H1 (cell line): ENCODE results near the gene DRGX. TPM values are rescaled to one million over a fixed set of nuclear protein-coding genes. Genes with fewer than 3 reads are reported as not detected.

Source experiments
- CTCF ChIA-PET: fragments of 300-600 bp; sonication (Branson Sonifier 250); formaldehyde crosslinking; loops from one replicate; lab custom pipeline; 2021; ENCODE audit not compliant: partially characterized antibody; lab: Charles Lee
- POLR2A ChIA-PET: fragments of 300-600 bp; sonication (Branson Sonifier 250); formaldehyde crosslinking; loops from one replicate; lab custom pipeline; 2021; ENCODE audit warnings: inconsistent platforms; ENCODE audit not compliant: partially characterized antibody; lab: Charles Lee
- DNase-seq, 2 experiments: peaks; one replicate each; pipeline versions ENCODE4 v3.0.0 to v3.0.0-alpha.2; 2010 to 2022; ENCODE audit warnings: low spot score in 2 of 2, low read depth in 1 of 2, mixed read lengths in 1 of 2
- FAIRE-seq: peaks from 2 replicates; lab custom pipeline; 2011; peaks lifted over from hg19 to GRCh38; lab: Jason Lieb, UNC
- H2AFZ ChIP-seq: 2 replicates; pipeline ENCODE4 v1.8.1; 2012; ENCODE audit warnings: low read length, inconsistent platforms
- H2AK5ac ChIP-seq: 2 replicates; pipeline ENCODE4 v1.6.1; 2013; ENCODE audit warnings: low read depth, low read length
- H2BK120ac ChIP-seq: replicated peaks from 2 replicates; pipeline ENCODE3; 2013; ENCODE audit warnings: low read depth, low read length, inconsistent platforms
- H2BK12ac ChIP-seq: 2 replicates; pipeline ENCODE4 v1.6.1; 2013; ENCODE audit warnings: low read depth, low read length
- H2BK15ac ChIP-seq: 2 replicates; pipeline ENCODE4 v1.6.1; 2013; ENCODE audit warnings: low read length
- H2BK20ac ChIP-seq: 2 replicates; pipeline ENCODE4 v1.6.1; 2013; ENCODE audit warnings: low read length
- H2BK5ac ChIP-seq: 2 replicates; pipeline ENCODE4 v1.6.1; 2013; ENCODE audit warnings: low read depth, low read length
- H3K14ac ChIP-seq: 2 replicates; pipeline ENCODE4 v1.6.1; 2013; ENCODE audit warnings: inconsistent platforms; ENCODE audit not compliant: insufficient read length
- H3K18ac ChIP-seq: 2 replicates; pipeline ENCODE4 v1.6.1; 2013; ENCODE audit warnings: low read length; ENCODE audit errors: extremely low read depth
- H3K23ac ChIP-seq: 2 replicates; pipeline ENCODE4 v1.6.1; 2013; ENCODE audit warnings: inconsistent platforms; ENCODE audit not compliant: insufficient read length
- H3K23me2 ChIP-seq: 2 replicates; pipeline ENCODE4 v1.6.1; 2013; ENCODE audit warnings: low read depth, low read length
- H3K27ac ChIP-seq: 2 replicates; pipeline ENCODE4 v1.6.1; 2011; ENCODE audit warnings: low read depth, low read length, inconsistent platforms
- H3K27me3 ChIP-seq, 4 experiments: replicated peaks in 1 of 4; 1 replicate in 1 of 4; 2 replicates in 3 of 4; pipeline versions ENCODE4 v1.6.1 to v1.8.1; 2011 to 2013; ENCODE audit warnings: low read length in 3 of 4, mild to moderate bottlenecking in 3 of 4, inconsistent platforms in 2 of 4, mixed read lengths in 2 of 4, moderate library complexity in 1 of 4; ENCODE audit not compliant: control insufficient read depth in 3 of 4, insufficient read depth in 3 of 4; ENCODE audit errors: extremely low read depth in 1 of 4
- H3K36me3 ChIP-seq, 4 experiments: 2 replicates each; pipeline versions ENCODE4 v1.6.1 to v1.8.1; 2011 to 2013; ENCODE audit warnings: mild to moderate bottlenecking in 4 of 4, low read length in 3 of 4, moderate library complexity in 2 of 4, control low read depth in 1 of 4, inconsistent platforms in 1 of 4; ENCODE audit not compliant: insufficient read depth in 4 of 4, control insufficient read depth in 2 of 4
- H3K4ac ChIP-seq: replicated peaks from 2 replicates; pipeline ENCODE3; 2013; ENCODE audit warnings: low read length, low read depth, mixed read lengths, inconsistent platforms; ENCODE audit not compliant: insufficient read length
- H3K4me1 ChIP-seq, 4 experiments: replicated peaks in 1 of 4; 1 replicate in 1 of 4; 2 replicates in 3 of 4; pipeline versions ENCODE4 v1.6.1 to v1.8.1; 2011 to 2013; ENCODE audit warnings: low read length in 3 of 4, inconsistent platforms in 2 of 4, mixed read lengths in 1 of 4; ENCODE audit not compliant: insufficient read depth in 4 of 4, control insufficient read depth in 3 of 4
- H3K4me2 ChIP-seq, 2 experiments: 2 replicates each; pipeline versions ENCODE4 v1.6.1 to v1.8.1; 2011 to 2013; ENCODE audit warnings: low read depth in 2 of 2, low read length in 2 of 2, control low read depth in 1 of 2, inconsistent platforms in 1 of 2, mild to moderate bottlenecking in 1 of 2; ENCODE audit not compliant: insufficient read depth in 1 of 2
- H3K4me3 ChIP-seq, 4 experiments: fragments of 200-600, 300-600 bp in 1 of 4; sonication (generic), shearing (Covaris generic), sonication (Bioruptor Twin) in 1 of 4; 2 replicates each; pipeline versions ENCODE4 v1.5.1 to v1.8.1; 2011 to 2016; ENCODE audit warnings: low read length in 4 of 4, low read depth in 3 of 4, control low read depth in 2 of 4, inconsistent platforms in 2 of 4, mild to moderate bottlenecking in 2 of 4, mixed read lengths in 1 of 4, moderate library complexity in 1 of 4; ENCODE audit not compliant: insufficient read depth in 2 of 4; ENCODE audit errors: extremely low read depth in 1 of 4
- H3K56ac ChIP-seq: replicated peaks from 2 replicates; pipeline ENCODE3; 2013; ENCODE audit warnings: low read depth, mild to moderate bottlenecking, mixed read lengths, low read length, inconsistent platforms; ENCODE audit not compliant: insufficient read length
- H3K79me1 ChIP-seq: 2 replicates; pipeline ENCODE4 v1.6.1; 2013; ENCODE audit warnings: low read depth, low read length, control low read depth
- H3K79me2 ChIP-seq, 2 experiments: 2 replicates each; pipeline versions ENCODE4 v1.6.1 to v1.8.1; 2012 to 2013; ENCODE audit warnings: low read length in 2 of 2, mild to moderate bottlenecking in 2 of 2, inconsistent platforms in 1 of 2; ENCODE audit not compliant: insufficient read depth in 2 of 2, control insufficient read depth in 1 of 2
- H3K9ac ChIP-seq, 4 experiments: replicated peaks in 1 of 4; 1 replicate in 1 of 4; 2 replicates in 3 of 4; pipeline versions ENCODE4 v1.6.1 to v1.8.1; 2011 to 2013; ENCODE audit warnings: low read depth in 3 of 4, low read length in 3 of 4, control low read depth in 2 of 4, mild to moderate bottlenecking in 2 of 4, moderate library complexity in 2 of 4, inconsistent platforms in 1 of 4; ENCODE audit errors: extremely low read depth in 1 of 4
- H3K9me3 ChIP-seq, 2 experiments: 2 replicates each; pipeline versions ENCODE4 v1.6.1 to v1.8.1; 2012 to 2013; ENCODE audit warnings: mild to moderate bottlenecking in 2 of 2, moderate library complexity in 2 of 2, control low read depth in 1 of 2, inconsistent platforms in 1 of 2, low read depth in 1 of 2, low read length in 1 of 2, mixed read lengths in 1 of 2; ENCODE audit not compliant: insufficient read depth in 2 of 2
- H4K20me1 ChIP-seq, 2 experiments: replicated peaks in 1 of 2; 2 replicates each; pipeline versions ENCODE3 to v1.8.1; 2011 to 2013; ENCODE audit warnings: inconsistent platforms in 2 of 2, low read length in 2 of 2, mild to moderate bottlenecking in 1 of 2; ENCODE audit not compliant: insufficient read depth in 2 of 2, control insufficient read depth in 1 of 2
- H4K5ac ChIP-seq: 2 replicates; pipeline ENCODE4 v1.6.1; 2013; ENCODE audit warnings: low read length, low read depth, mixed read lengths, inconsistent platforms; ENCODE audit not compliant: insufficient read length
- H4K8ac ChIP-seq: 2 replicates; pipeline ENCODE4 v1.8.0; 2013; ENCODE audit warnings: mild to moderate bottlenecking, moderate library complexity, low read length, inconsistent platforms; ENCODE audit not compliant: insufficient read depth; ENCODE audit errors: extremely low read depth
- H4K91ac ChIP-seq: replicated peaks from 2 replicates; pipeline ENCODE3; 2013; ENCODE audit warnings: low read length, mixed read lengths, inconsistent platforms; ENCODE audit not compliant: insufficient read length
- RNF2 ChIP-seq: fragments of 200-900, 300-1000 bp; sonication (generic); IDR thresholded peaks from 2 replicates; pipeline ENCODE4 v1.7.1; 2016; ENCODE audit warnings: borderline replicate concordance, low read depth, mild to moderate bottlenecking, antibody characterized with exemption, low read length; ENCODE audit not compliant: poor library complexity, severe bottlenecking; ENCODE audit errors: missing control alignments
- WGBS, 2 experiments: shearing (Covaris generic) in 1 of 2; methylation state at CpG; one replicate each; pipeline versions ENCODE4 v1.1.6 to v1.1.7; 2013 to 2015; ENCODE audit warnings: low lambda C conversion rate in 2 of 2, mixed read lengths in 2 of 2, inconsistent platforms in 1 of 2, low coverage in 1 of 2, missing lambda C conversion rate in 1 of 2; ENCODE audit not compliant: insufficient replicate concordance in 2 of 2, insufficient coverage in 1 of 2, insufficient read length in 1 of 2; ENCODE audit errors: extremely low coverage in 1 of 2, missing lambda C conversion rate in 1 of 2; 5-methylcytosine and 5-hydroxymethylcytosine counted together
- polyA plus RNA-seq, 7 experiments: library from polyadenylated mRNA; depleted of rRNA in 3 of 7; stranded (reverse) in 5 of 7; unstranded in 2 of 7; fragments of >200 nt in 5 of 7; fragments of 200-250 nt in 2 of 7; gene quantifications; 1 replicate in 5 of 7; 2 replicates in 1 of 7; 4 replicates in 1 of 7; pipeline versions ENCODE4 v1.2.1 to v1.2.3, GENCODE V29; 2011 to 2013; ENCODE audit warnings: missing spikeins in 2 of 7, mixed read lengths in 2 of 7
- total RNA-seq: library from RNA; stranded (reverse); fragmentation: NEBNext Ultra II Directional; extraction: Animal tissue kit (Norgen Biotek cat#: 25700); gene quantifications from 2 replicates; pipeline ENCODE4 v1.2.1, GENCODE V29; 2021

Gene DRGX
- total and polyA plus RNA-seq, 2 of the 8 experiments (the other 6 are each of a cell fraction or from before 2014, with no cell fraction given): not detected

- no peaks in the 10 kb centered on the region for H3K27me3 ChIP-seq
- H3K56ac ChIP-seq: no peak overlapping the region
- no peak overlapping the region for H3K9ac ChIP-seq
- H3K4me2 ChIP-seq: no peak overlapping the region
- no peaks in the 10 kb centered on the region for H3K4me1 ChIP-seq
- DNase-seq (no peak), FAIRE-seq (no peak)
- H2BK20ac ChIP-seq: no peak overlapping the region
- no peaks in the 10 kb centered on the region for H3K79me1 ChIP-seq
- no peak overlapping the region for H4K5ac ChIP-seq
- H2AFZ ChIP-seq: no peak overlapping the region
- H4K91ac ChIP-seq: no peak overlapping the region
- CTCF ChIA-PET: interaction anchor here (1.1 to 2.1 kb wide), 5 partner anchors 9 to 197 kb away, joined by 3 to 7 read pairs (median 3); no protein-coding TSS in a partner anchor
- H2BK15ac ChIP-seq: no peak overlapping the region
- no peak overlapping the region for H3K4me3 ChIP-seq
- no peak overlapping the region for H3K27ac ChIP-seq
- 73% methylated on average over 4 of the region's 4 CpGs; no CpG with 5 or more reads in 1 of the 2 experiments for WGBS, 2 experiments
- H3K18ac ChIP-seq: no peak overlapping the region
- no peaks in the 10 kb centered on the region for H3K36me3 ChIP-seq
- no peak overlapping the region for H2AK5ac ChIP-seq
- no peaks in the 10 kb centered on the region for H3K23me2 ChIP-seq
- no peaks in the 10 kb centered on the region for H3K9me3 ChIP-seq
- H3K79me2 ChIP-seq: no peaks in the 10 kb centered on the region
- no peaks in the 10 kb centered on the region for H4K20me1 ChIP-seq
- H3K14ac ChIP-seq: no peak overlapping the region
- TF ChIP-seq RNF2: no peak
- no peak overlapping the region for H3K23ac ChIP-seq
- no peak overlapping the region for H2BK12ac ChIP-seq
- H2BK120ac ChIP-seq: no peak overlapping the region
- no peak overlapping the region for H2BK5ac ChIP-seq
- no peak overlapping the region for H3K4ac ChIP-seq
- no peak overlapping the region for H4K8ac ChIP-seq
- POLR2A ChIA-PET: no interaction called here
Measured at GRCh38 chr10:49351669-49352068, 44.2 kb downstream of the DRGX start.
